ENCODE data around the gene LENG1.
"Not testable (repeated sequence)": the region's sequence is repeated elsewhere in the genome, so short reads cannot be mapped to it uniquely, and the experiment has no call there.

DNA sequence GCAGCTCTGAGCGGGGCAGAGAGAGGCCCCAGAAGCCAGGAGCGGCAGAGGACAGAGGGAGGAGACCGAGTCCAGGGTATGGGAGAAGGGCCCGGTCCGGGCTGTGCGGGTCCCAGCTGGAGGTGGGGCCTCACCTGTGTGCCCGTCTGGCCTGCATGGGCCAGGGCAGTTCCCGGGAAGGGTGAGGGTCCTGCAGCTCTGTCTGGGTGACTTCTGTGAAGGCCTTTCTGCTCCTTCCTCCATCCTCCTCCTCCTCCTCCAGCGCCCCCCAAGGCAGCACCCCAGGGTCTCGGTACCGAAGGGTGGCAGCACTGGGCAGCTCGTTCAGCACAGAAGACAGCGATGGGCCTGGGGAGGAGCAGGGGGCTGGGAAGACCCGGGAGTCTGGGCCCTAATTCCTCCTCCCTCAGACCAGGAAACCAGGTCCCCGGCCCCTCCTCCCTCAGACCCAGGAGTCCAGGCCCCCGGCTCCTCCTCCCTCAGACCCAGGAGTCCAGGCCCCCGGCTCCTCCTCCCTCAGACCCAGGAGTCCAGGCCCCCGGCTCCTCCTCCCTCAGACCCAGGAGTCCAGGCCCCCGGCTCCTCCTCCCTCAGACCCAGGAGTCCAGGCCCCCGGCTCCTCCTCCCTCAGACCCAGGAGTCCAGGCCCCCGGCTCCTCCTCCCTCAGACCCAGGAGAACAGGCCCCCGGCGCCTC lies 12.4 kb upstream of the LENG1 start:
- TF ChIP-seq, protein P1, sequence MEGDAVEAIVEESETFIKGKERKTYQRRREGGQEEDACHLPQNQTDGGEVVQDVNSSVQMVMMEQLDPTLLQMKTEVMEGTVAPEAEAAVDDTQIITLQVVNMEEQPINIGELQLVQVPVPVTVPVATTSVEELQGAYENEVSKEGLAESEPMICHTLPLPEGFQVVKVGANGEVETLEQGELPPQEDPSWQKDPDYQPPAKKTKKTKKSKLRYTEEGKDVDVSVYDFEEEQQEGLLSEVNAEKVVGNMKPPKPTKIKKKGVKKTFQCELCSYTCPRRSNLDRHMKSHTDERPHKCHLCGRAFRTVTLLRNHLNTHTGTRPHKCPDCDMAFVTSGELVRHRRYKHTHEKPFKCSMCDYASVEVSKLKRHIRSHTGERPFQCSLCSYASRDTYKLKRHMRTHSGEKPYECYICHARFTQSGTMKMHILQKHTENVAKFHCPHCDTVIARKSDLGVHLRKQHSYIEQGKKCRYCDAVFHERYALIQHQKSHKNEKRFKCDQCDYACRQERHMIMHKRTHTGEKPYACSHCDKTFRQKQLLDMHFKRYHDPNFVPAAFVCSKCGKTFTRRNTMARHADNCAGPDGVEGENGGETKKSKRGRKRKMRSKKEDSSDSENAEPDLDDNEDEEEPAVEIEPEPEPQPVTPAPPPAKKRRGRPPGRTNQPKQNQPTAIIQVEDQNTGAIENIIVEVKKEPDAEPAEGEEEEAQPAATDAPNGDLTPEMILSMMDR (IDR thresholded peaks at IDR 0.05): not testable (repeated sequence)
- TF ChIP-seq POLR2A (IDR thresholded peaks at IDR 0.05): not testable (repeated sequence)
